GM12892 (cell line): ENCODE data around the gene MYO7A.

Experiments used
- POLR2A ChIP-seq: IDR thresholded peaks from 2 replicates; pipeline ENCODE4 v1.6.1; 2011; ENCODE audit warnings: low read depth, low read length, control low read depth
- POLR2AphosphoS5 ChIP-seq: IDR thresholded peaks from 2 replicates; pipeline ENCODE4 v1.6.1; 2011; ENCODE audit warnings: low read depth, low read length, control low read depth

DNA sequence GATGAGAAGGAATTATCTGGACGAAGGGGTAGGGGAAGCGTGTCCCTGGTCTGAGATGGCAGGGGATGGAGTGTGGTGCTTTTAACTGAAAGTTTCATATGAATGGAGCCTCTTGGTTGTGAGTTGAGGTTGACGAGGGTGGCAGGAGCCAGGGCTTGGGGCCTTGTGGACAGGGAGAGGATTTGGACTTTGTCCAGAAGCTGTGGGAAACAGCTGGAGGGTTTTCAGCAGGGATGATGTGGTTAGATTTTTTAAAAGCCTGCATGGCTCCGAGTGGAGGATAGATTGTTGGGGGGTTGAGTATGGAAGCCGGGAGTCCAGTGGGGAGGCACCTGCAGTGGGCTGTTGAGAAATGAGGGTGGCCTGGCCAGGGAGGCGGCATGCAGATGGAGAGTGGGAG is 24.8 kb downstream of the MYO7A start:
- TF ChIP-seq POLR2AphosphoS5 (no peak), POLR2A (no peak)
